MCF 10A (cell line): ENCODE measurements around the gene LRTM2. TPM values are rescaled to one million over a fixed set of nuclear protein-coding genes. Genes with fewer than 3 reads are reported as not detected.

Experiments used
- BruUV-seq: library from RNA; stranded (reverse); fragments of 400-500 nt; replicated peaks from 2 replicates; lab custom pipeline; 2021; lab: Mats Ljungman, UMichigan
- CTCF ChIA-PET: fragments of 300-600 bp; sonication (Branson Sonifier 250); formaldehyde crosslinking; extraction: SDS; loops from one replicate; lab custom pipeline; 2021; ENCODE audit warnings: antibody characterized with exemption, inconsistent platforms; lab: Yijun Ruan, JAX
- POLR2A ChIA-PET: fragments of 300-600, 350-650 bp; sonication (Branson Sonifier 250); formaldehyde crosslinking; extraction: SDS; loops from one replicate; lab custom pipeline; 2020; ENCODE audit warnings: antibody characterized with exemption, inconsistent platforms; lab: Yijun Ruan, JAX
- DNase-seq: peaks from one replicate; pipeline ENCODE4 v3.0.0-alpha.2; 2018; ENCODE audit not compliant: unreplicated experiment
- H3K27ac Mint-ChIP-seq: one replicate; pipeline ENCODE4 v1.8.0; 2022; ENCODE audit warnings: mild to moderate bottlenecking, low read depth, mixed read lengths; ENCODE audit not compliant: unreplicated experiment
- H3K27me3 Mint-ChIP-seq: one replicate; pipeline ENCODE4 v1.8.0; 2022; ENCODE audit warnings: mixed read lengths; ENCODE audit not compliant: insufficient read depth, unreplicated experiment
- H3K36me3 Mint-ChIP-seq: one replicate; pipeline ENCODE4 v1.8.0; 2022; ENCODE audit warnings: mild to moderate bottlenecking, moderate library complexity, mixed read lengths; ENCODE audit not compliant: insufficient read depth, unreplicated experiment
- H3K4me1 Mint-ChIP-seq: one replicate; pipeline ENCODE4 v1.8.0; 2022; ENCODE audit warnings: mixed read lengths; ENCODE audit not compliant: insufficient read depth, unreplicated experiment
- H3K4me3 Mint-ChIP-seq: one replicate; pipeline ENCODE4 v1.8.0; 2022; ENCODE audit warnings: mild to moderate bottlenecking, moderate library complexity, mixed read lengths; ENCODE audit not compliant: unreplicated experiment
- H3K9me3 Mint-ChIP-seq: one replicate; pipeline ENCODE4 v1.8.0; 2022; ENCODE audit warnings: mixed read lengths; ENCODE audit not compliant: unreplicated experiment
- CTCF ChIP-seq: fragments of 200-600 bp; IDR thresholded peaks from one replicate; pipeline ENCODE4 v1.8.0; 2022; ENCODE audit warnings: antibody characterized with exemption, mild to moderate bottlenecking; ENCODE audit not compliant: unreplicated experiment
- intact Hi-C: fragments of 100-400 bp; cut with micrococcal nuclease; formaldehyde crosslinking; loops from 2 replicates; pipeline ENCODE4 v1.14.1; 2022
- total RNA-seq: library from RNA; stranded (reverse); gene quantifications from 2 replicates; pipeline ENCODE4 v1.2.3, GENCODE V29; 2022

The LRTM2 gene
- total RNA-seq, 1 experiment from 2014 or later = not detected

- no peak overlapping the region for H3K27ac Mint-ChIP-seq
- ChIA-PET POLR2A (interaction anchor here (0.6 to 0.7 kb wide), 2 partner anchors 9 to 66 kb away, joined by 3 read pairs; no protein-coding TSS in a partner anchor), CTCF (interaction anchor here (0.6 kb wide), 1 partner anchor 560 kb away, joined by 3 read pairs; no protein-coding TSS in a partner anchor)
- peaks cover 70% of the 10 kb centered on the region for H3K27me3 Mint-ChIP-seq
- no peaks in the 10 kb centered on the region for H3K9me3 Mint-ChIP-seq
- intact Hi-C loops = no loop called here
- H3K4me1 Mint-ChIP-seq = no peaks in the 10 kb centered on the region
- no peak for DNase-seq
- H3K36me3 Mint-ChIP-seq = no peaks in the 10 kb centered on the region
- no peak for TF ChIP-seq CTCF
- BruUV-seq = no TSS peak
- H3K4me3 Mint-ChIP-seq = no peak overlapping the region
These were observed 58.3 kb downstream of the LRTM2 start for GRCh38 chr12:1878695-1879094.

GRCh38 chr12:1879633-1880032, 59.3 kb downstream of the LRTM2 start:
- no peak for DNase-seq
- POLR2A ChIA-PET = interaction anchor here (0.6 kb wide), 1 partner anchor 67 kb away, joined by 3 read pairs; no protein-coding TSS in a partner anchor
- no peak overlapping the region for H3K4me3 Mint-ChIP-seq
- intact Hi-C loops = no loop called here
- H3K27ac Mint-ChIP-seq = no peak overlapping the region
- no peaks in the 10 kb centered on the region for H3K36me3 Mint-ChIP-seq
- BruUV-seq = no TSS peak
- no peaks in the 10 kb centered on the region for H3K4me1 Mint-ChIP-seq
- H3K27me3 Mint-ChIP-seq = peaks cover 64% of the 10 kb centered on the region
- no peaks in the 10 kb centered on the region for H3K9me3 Mint-ChIP-seq
- TF ChIP-seq CTCF = no peak
- CTCF ChIA-PET = no interaction called here

- Mint-ChIP-seq H3K27ac (no peak overlapping the region), H3K36me3 (no peaks in the 10 kb centered on the region), H3K27me3 (peaks cover 58% of the 10 kb centered on the region), H3K4me3 (no peak overlapping the region), H3K4me1 (no peaks in the 10 kb centered on the region), H3K9me3 (no peaks in the 10 kb centered on the region)
- TF ChIP-seq CTCF = no peak
- CTCF ChIA-PET = no interaction called here
- POLR2A ChIA-PET = interaction anchor here (1.2 kb wide), 1 partner anchor 11 kb away, joined by 3 read pairs; no protein-coding TSS in a partner anchor
- no peak for DNase-seq
- intact Hi-C loops = no loop called here
- BruUV-seq = no TSS peak
These were observed 59.9 kb downstream of the LRTM2 start for GRCh38 chr12:1880153-1880845.

- no peak overlapping the region for H3K27ac Mint-ChIP-seq
- no peaks in the 10 kb centered on the region for H3K9me3 Mint-ChIP-seq
- no peaks in the 10 kb centered on the region for H3K4me1 Mint-ChIP-seq
- no peak for DNase-seq
- no TSS peak for BruUV-seq
- ChIA-PET POLR2A (interaction anchor here (1.2 kb wide), 1 partner anchor 12 kb away, joined by 3 read pairs; no protein-coding TSS in a partner anchor), CTCF (no interaction called here)
- no peak for TF ChIP-seq CTCF
- peaks cover 55% of the 10 kb centered on the region for H3K27me3 Mint-ChIP-seq
- intact Hi-C loops = no loop called here
- no peak overlapping the region for H3K4me3 Mint-ChIP-seq
- H3K36me3 Mint-ChIP-seq = no peaks in the 10 kb centered on the region
These were observed 60.5 kb downstream of the LRTM2 start for GRCh38 chr12:1880876-1881275.
